Measurements from ENCODE around the gene CTNND2.

- TF ChIP-seq ELF4 (IDR thresholded peaks at IDR 0.05) (no peak), SUZ12 (IDR thresholded peaks at IDR 0.05) (no peak), HDGF (IDR thresholded peaks at IDR 0.05; ENCODE audit: borderline replicate concordance) (no peak), BHLHE40 (IDR thresholded peaks at IDR 0.05; ENCODE audit: borderline replicate concordance) (no peak), NFRKB (IDR thresholded peaks at IDR 0.05) (no peak), TARDBP (IDR thresholded peaks at IDR 0.05) (no peak), ZNF384 (IDR thresholded peaks at IDR 0.05) (no peak)
Observed at GRCh38 chr5:11815481-11815880, 88.8 kb downstream of the CTNND2 start.

Measured in HEK293T (cell line).